H1 (cell line): ENCODE data around the gene SCAPER. TPM values are rescaled to one million over a fixed set of nuclear protein-coding genes. Genes with fewer than 3 reads are reported as not detected.

ENCODE experiments used
- CTCF ChIA-PET: fragments of 300-600 bp; sonication (Branson Sonifier 250); formaldehyde crosslinking; loops from one replicate; lab custom pipeline; 2021; ENCODE audit not compliant: partially characterized antibody; lab: Charles Lee
- POLR2A ChIA-PET: fragments of 300-600 bp; sonication (Branson Sonifier 250); formaldehyde crosslinking; loops from one replicate; lab custom pipeline; 2021; ENCODE audit warnings: inconsistent platforms; ENCODE audit not compliant: partially characterized antibody; lab: Charles Lee
- DNase-seq, 2 experiments: peaks; one replicate each; pipeline versions ENCODE4 v3.0.0 to v3.0.0-alpha.2; 2010 to 2022; ENCODE audit warnings: low spot score in 2 of 2, low read depth in 1 of 2, mixed read lengths in 1 of 2
- FAIRE-seq: peaks from 2 replicates; lab custom pipeline; 2011; peaks lifted over from hg19 to GRCh38; lab: Jason Lieb, UNC
- H2AFZ ChIP-seq: 2 replicates; pipeline ENCODE4 v1.8.1; 2012; ENCODE audit warnings: low read length, inconsistent platforms
- H2AK5ac ChIP-seq: 2 replicates; pipeline ENCODE4 v1.6.1; 2013; ENCODE audit warnings: low read depth, low read length
- H2BK120ac ChIP-seq: replicated peaks from 2 replicates; pipeline ENCODE3; 2013; ENCODE audit warnings: low read depth, low read length, inconsistent platforms
- H2BK12ac ChIP-seq: 2 replicates; pipeline ENCODE4 v1.6.1; 2013; ENCODE audit warnings: low read depth, low read length
- H2BK15ac ChIP-seq: 2 replicates; pipeline ENCODE4 v1.6.1; 2013; ENCODE audit warnings: low read length
- H2BK20ac ChIP-seq: 2 replicates; pipeline ENCODE4 v1.6.1; 2013; ENCODE audit warnings: low read length
- H2BK5ac ChIP-seq: 2 replicates; pipeline ENCODE4 v1.6.1; 2013; ENCODE audit warnings: low read depth, low read length
- H3K14ac ChIP-seq: 2 replicates; pipeline ENCODE4 v1.6.1; 2013; ENCODE audit warnings: inconsistent platforms; ENCODE audit not compliant: insufficient read length
- H3K18ac ChIP-seq: 2 replicates; pipeline ENCODE4 v1.6.1; 2013; ENCODE audit warnings: low read length; ENCODE audit errors: extremely low read depth
- H3K23ac ChIP-seq: 2 replicates; pipeline ENCODE4 v1.6.1; 2013; ENCODE audit warnings: inconsistent platforms; ENCODE audit not compliant: insufficient read length
- H3K23me2 ChIP-seq: 2 replicates; pipeline ENCODE4 v1.6.1; 2013; ENCODE audit warnings: low read depth, low read length
- H3K27ac ChIP-seq: 2 replicates; pipeline ENCODE4 v1.6.1; 2011; ENCODE audit warnings: low read depth, low read length, inconsistent platforms
- H3K27me3 ChIP-seq, 4 experiments: replicated peaks in 1 of 4; 1 replicate in 1 of 4; 2 replicates in 3 of 4; pipeline versions ENCODE4 v1.6.1 to v1.8.1; 2011 to 2013; ENCODE audit warnings: low read length in 3 of 4, mild to moderate bottlenecking in 3 of 4, inconsistent platforms in 2 of 4, mixed read lengths in 2 of 4, moderate library complexity in 1 of 4; ENCODE audit not compliant: control insufficient read depth in 3 of 4, insufficient read depth in 3 of 4; ENCODE audit errors: extremely low read depth in 1 of 4
- H3K36me3 ChIP-seq, 4 experiments: 2 replicates each; pipeline versions ENCODE4 v1.6.1 to v1.8.1; 2011 to 2013; ENCODE audit warnings: mild to moderate bottlenecking in 4 of 4, low read length in 3 of 4, moderate library complexity in 2 of 4, control low read depth in 1 of 4, inconsistent platforms in 1 of 4; ENCODE audit not compliant: insufficient read depth in 4 of 4, control insufficient read depth in 2 of 4
- H3K4ac ChIP-seq: replicated peaks from 2 replicates; pipeline ENCODE3; 2013; ENCODE audit warnings: low read length, low read depth, mixed read lengths, inconsistent platforms; ENCODE audit not compliant: insufficient read length
- H3K4me1 ChIP-seq, 4 experiments: replicated peaks in 1 of 4; 1 replicate in 1 of 4; 2 replicates in 3 of 4; pipeline versions ENCODE4 v1.6.1 to v1.8.1; 2011 to 2013; ENCODE audit warnings: low read length in 3 of 4, inconsistent platforms in 2 of 4, mixed read lengths in 1 of 4; ENCODE audit not compliant: insufficient read depth in 4 of 4, control insufficient read depth in 3 of 4
- H3K4me2 ChIP-seq, 2 experiments: 2 replicates each; pipeline versions ENCODE4 v1.6.1 to v1.8.1; 2011 to 2013; ENCODE audit warnings: low read depth in 2 of 2, low read length in 2 of 2, control low read depth in 1 of 2, inconsistent platforms in 1 of 2, mild to moderate bottlenecking in 1 of 2; ENCODE audit not compliant: insufficient read depth in 1 of 2
- H3K4me3 ChIP-seq, 4 experiments: fragments of 200-600, 300-600 bp in 1 of 4; sonication (generic), shearing (Covaris generic), sonication (Bioruptor Twin) in 1 of 4; 2 replicates each; pipeline versions ENCODE4 v1.5.1 to v1.8.1; 2011 to 2016; ENCODE audit warnings: low read length in 4 of 4, low read depth in 3 of 4, control low read depth in 2 of 4, inconsistent platforms in 2 of 4, mild to moderate bottlenecking in 2 of 4, mixed read lengths in 1 of 4, moderate library complexity in 1 of 4; ENCODE audit not compliant: insufficient read depth in 2 of 4; ENCODE audit errors: extremely low read depth in 1 of 4
- H3K56ac ChIP-seq: replicated peaks from 2 replicates; pipeline ENCODE3; 2013; ENCODE audit warnings: low read depth, mild to moderate bottlenecking, mixed read lengths, low read length, inconsistent platforms; ENCODE audit not compliant: insufficient read length
- H3K79me1 ChIP-seq: 2 replicates; pipeline ENCODE4 v1.6.1; 2013; ENCODE audit warnings: low read depth, low read length, control low read depth
- H3K79me2 ChIP-seq, 2 experiments: 2 replicates each; pipeline versions ENCODE4 v1.6.1 to v1.8.1; 2012 to 2013; ENCODE audit warnings: low read length in 2 of 2, mild to moderate bottlenecking in 2 of 2, inconsistent platforms in 1 of 2; ENCODE audit not compliant: insufficient read depth in 2 of 2, control insufficient read depth in 1 of 2
- H3K9ac ChIP-seq, 4 experiments: replicated peaks in 1 of 4; 1 replicate in 1 of 4; 2 replicates in 3 of 4; pipeline versions ENCODE4 v1.6.1 to v1.8.1; 2011 to 2013; ENCODE audit warnings: low read depth in 3 of 4, low read length in 3 of 4, control low read depth in 2 of 4, mild to moderate bottlenecking in 2 of 4, moderate library complexity in 2 of 4, inconsistent platforms in 1 of 4; ENCODE audit errors: extremely low read depth in 1 of 4
- H3K9me3 ChIP-seq, 2 experiments: 2 replicates each; pipeline versions ENCODE4 v1.6.1 to v1.8.1; 2012 to 2013; ENCODE audit warnings: mild to moderate bottlenecking in 2 of 2, moderate library complexity in 2 of 2, control low read depth in 1 of 2, inconsistent platforms in 1 of 2, low read depth in 1 of 2, low read length in 1 of 2, mixed read lengths in 1 of 2; ENCODE audit not compliant: insufficient read depth in 2 of 2
- H4K20me1 ChIP-seq, 2 experiments: replicated peaks in 1 of 2; 2 replicates each; pipeline versions ENCODE3 to v1.8.1; 2011 to 2013; ENCODE audit warnings: inconsistent platforms in 2 of 2, low read length in 2 of 2, mild to moderate bottlenecking in 1 of 2; ENCODE audit not compliant: insufficient read depth in 2 of 2, control insufficient read depth in 1 of 2
- H4K5ac ChIP-seq: 2 replicates; pipeline ENCODE4 v1.6.1; 2013; ENCODE audit warnings: low read length, low read depth, mixed read lengths, inconsistent platforms; ENCODE audit not compliant: insufficient read length
- H4K8ac ChIP-seq: 2 replicates; pipeline ENCODE4 v1.8.0; 2013; ENCODE audit warnings: mild to moderate bottlenecking, moderate library complexity, low read length, inconsistent platforms; ENCODE audit not compliant: insufficient read depth; ENCODE audit errors: extremely low read depth
- H4K91ac ChIP-seq: replicated peaks from 2 replicates; pipeline ENCODE3; 2013; ENCODE audit warnings: low read length, mixed read lengths, inconsistent platforms; ENCODE audit not compliant: insufficient read length
- FOSL1 ChIP-seq: IDR thresholded peaks from 2 replicates; pipeline ENCODE4 v1.6.1; 2011; ENCODE audit warnings: mild to moderate bottlenecking, low read depth, low read length, moderate library complexity; ENCODE audit not compliant: insufficient read depth
- WGBS, 2 experiments: shearing (Covaris generic) in 1 of 2; methylation state at CpG; one replicate each; pipeline versions ENCODE4 v1.1.6 to v1.1.7; 2013 to 2015; ENCODE audit warnings: low lambda C conversion rate in 2 of 2, mixed read lengths in 2 of 2, inconsistent platforms in 1 of 2, low coverage in 1 of 2, missing lambda C conversion rate in 1 of 2; ENCODE audit not compliant: insufficient replicate concordance in 2 of 2, insufficient coverage in 1 of 2, insufficient read length in 1 of 2; ENCODE audit errors: extremely low coverage in 1 of 2, missing lambda C conversion rate in 1 of 2; 5-methylcytosine and 5-hydroxymethylcytosine counted together
- polyA plus RNA-seq, 7 experiments: library from polyadenylated mRNA; depleted of rRNA in 3 of 7; stranded (reverse) in 5 of 7; unstranded in 2 of 7; fragments of >200 nt in 5 of 7; fragments of 200-250 nt in 2 of 7; gene quantifications; 1 replicate in 5 of 7; 2 replicates in 1 of 7; 4 replicates in 1 of 7; pipeline versions ENCODE4 v1.2.1 to v1.2.3, GENCODE V29; 2011 to 2013; ENCODE audit warnings: missing spikeins in 2 of 7, mixed read lengths in 2 of 7
- total RNA-seq: library from RNA; stranded (reverse); fragmentation: NEBNext Ultra II Directional; extraction: Animal tissue kit (Norgen Biotek cat#: 25700); gene quantifications from 2 replicates; pipeline ENCODE4 v1.2.1, GENCODE V29; 2021
- TF ChIP-seq, protein P1 (sequence below): IDR thresholded peaks from 2 replicates; pipeline ENCODE4 v1.6.1; 2011; ENCODE audit warnings: low read length, improper control_type of control experiment
- TF ChIP-seq, protein P2 (sequence below): IDR thresholded peaks from 2 replicates; pipeline ENCODE4 v1.6.1; 2012; ENCODE audit warnings: inconsistent platforms

Gene SCAPER
- total and polyA plus RNA-seq, 2 of the 8 experiments (the other 6 are each of a cell fraction or from before 2014, with no cell fraction given), result 1.6 to 6.8 TPM

DNA sequence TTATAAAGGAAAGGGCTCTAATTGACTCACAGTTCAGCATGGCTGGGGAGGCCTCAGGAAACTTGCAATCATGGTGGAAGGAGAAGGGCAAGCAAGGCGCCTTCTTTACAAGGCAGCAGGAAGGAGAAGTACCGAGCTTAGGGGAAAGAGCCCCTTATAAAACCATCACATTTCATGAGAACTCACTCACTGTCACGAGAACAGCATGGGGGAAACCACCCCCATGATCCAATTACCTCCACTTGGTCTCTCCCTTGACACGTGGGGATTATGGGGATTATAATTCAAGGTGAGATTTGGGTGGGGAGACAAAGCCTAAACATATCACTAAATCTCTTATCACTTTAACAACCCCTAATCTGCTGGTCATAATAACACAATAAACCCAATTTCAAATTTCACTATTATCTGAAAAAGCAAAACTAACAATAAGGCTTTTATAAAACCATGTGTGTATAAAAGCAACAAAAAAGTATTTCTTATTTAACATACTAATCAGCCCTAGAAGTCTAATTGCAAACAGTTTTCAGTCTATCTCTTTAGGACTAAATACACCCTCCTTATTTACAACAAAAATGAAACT, 43.2 kb downstream of the SCAPER start:
- Histone ChIP-seq H3K4me3 (no peak overlapping the region), H2AK5ac (no peak overlapping the region), H4K20me1 (no peaks in the 10 kb centered on the region), H3K23me2 (no peaks in the 10 kb centered on the region), H3K9me3 (no peaks in the 10 kb centered on the region), H3K27me3 (no peaks in the 10 kb centered on the region), H4K5ac (no peak overlapping the region), H2BK5ac (no peak overlapping the region), H3K23ac (no peak overlapping the region), H2BK120ac (no peak overlapping the region), H3K4me2 (no peak overlapping the region), H2AFZ (no peak overlapping the region), H2BK12ac (no peak overlapping the region), H3K4me1 (no peaks in the 10 kb centered on the region), H4K91ac (no peak overlapping the region), H3K18ac (no peak overlapping the region), H3K79me2 (no peaks in the 10 kb centered on the region), H3K56ac (no peak overlapping the region), H3K9ac (no peak overlapping the region), H3K4ac (no peak overlapping the region), H3K79me1 (no peaks in the 10 kb centered on the region), H3K27ac (no peak overlapping the region), H4K8ac (no peak overlapping the region), H2BK15ac (no peak overlapping the region), H3K36me3 (no peaks in the 10 kb centered on the region), H2BK20ac (no peak overlapping the region), H3K14ac (no peak overlapping the region)
- FAIRE-seq, result no peak
- ChIA-PET CTCF (no interaction called here), POLR2A (no interaction called here)
- no peak for DNase-seq
- TF ChIP-seq FOSL1, result no peak
- TF ChIP-seq, protein P1, sequence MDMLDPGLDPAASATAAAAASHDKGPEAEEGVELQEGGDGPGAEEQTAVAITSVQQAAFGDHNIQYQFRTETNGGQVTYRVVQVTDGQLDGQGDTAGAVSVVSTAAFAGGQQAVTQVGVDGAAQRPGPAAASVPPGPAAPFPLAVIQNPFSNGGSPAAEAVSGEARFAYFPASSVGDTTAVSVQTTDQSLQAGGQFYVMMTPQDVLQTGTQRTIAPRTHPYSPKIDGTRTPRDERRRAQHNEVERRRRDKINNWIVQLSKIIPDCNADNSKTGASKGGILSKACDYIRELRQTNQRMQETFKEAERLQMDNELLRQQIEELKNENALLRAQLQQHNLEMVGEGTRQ, result no peak
- TF ChIP-seq, protein P2, sequence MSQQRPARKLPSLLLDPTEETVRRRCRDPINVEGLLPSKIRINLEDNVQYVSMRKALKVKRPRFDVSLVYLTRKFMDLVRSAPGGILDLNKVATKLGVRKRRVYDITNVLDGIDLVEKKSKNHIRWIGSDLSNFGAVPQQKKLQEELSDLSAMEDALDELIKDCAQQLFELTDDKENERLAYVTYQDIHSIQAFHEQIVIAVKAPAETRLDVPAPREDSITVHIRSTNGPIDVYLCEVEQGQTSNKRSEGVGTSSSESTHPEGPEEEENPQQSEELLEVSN, result no peak
- WGBS, 2 experiments, result 89% methylated on average over 4 of the region's 4 CpGs; no CpG with 5 or more reads in 1 of the 2 experiments
